K562 (cell line): ENCODE measurements around the gene SLC37A3. TPM values are rescaled to one million over a fixed set of nuclear protein-coding genes. Genes with fewer than 3 reads are reported as not detected.

Experiments used
- ATAC-seq: fragments of 200-7000 bp; cut with Tn5 transposase; 3 replicates; pipeline ENCODE4 v1.9.1; 2020; ENCODE audit warnings: moderate library complexity
- BruUV-seq: library from RNA; stranded (reverse); fragments of 400-500 nt; replicated peaks from 2 replicates; lab custom pipeline; 2021; lab: Mats Ljungman, UMichigan
- CTCF ChIA-PET: fragments of 300-600 bp; formaldehyde crosslinking; extraction: SDS; loops from one replicate; lab custom pipeline; 2021; ENCODE audit warnings: low intra/inter-chr PET ratio; lab: Yijun Ruan, JAX
- POLR2A ChIA-PET: fragments of 300-600, 350-650 bp; sonication (Branson Sonifier 250); formaldehyde crosslinking; extraction: SDS; loops from one replicate; lab custom pipeline; 2021; ENCODE audit warnings: antibody characterized with exemption, inconsistent platforms; lab: Yijun Ruan, JAX
- DNase-seq, 4 experiments: peaks; one replicate each; pipeline versions ENCODE4 v3.0.0 to v3.0.0-alpha.2; 2011 to 2018; ENCODE audit warnings: low spot score in 3 of 4, mixed read lengths in 3 of 4; ENCODE audit errors: extremely low read depth in 1 of 4
- FAIRE-seq: peaks from 2 replicates; lab custom pipeline; 2011; peaks lifted over from hg19 to GRCh38; lab: Jason Lieb, UNC
- H2AFZ ChIP-seq: 2 replicates; pipeline ENCODE4 v1.6.0; 2011; ENCODE audit warnings: low read depth, low read length, control low read depth, inconsistent platforms
- H3K27ac ChIP-seq: fragments of 200-600 bp; 3 replicates; pipeline ENCODE4 v1.8.0; 2011; ENCODE audit warnings: low read depth, mild to moderate bottlenecking, control low read depth, inconsistent platforms, low read length, moderate library complexity, mixed read lengths; ENCODE audit errors: extremely low read depth
- H3K27me3 ChIP-seq, 2 experiments: fragments of 300-600 bp in 1 of 2; 2 replicates in 1 of 2; 3 replicates in 1 of 2; pipeline versions ENCODE4 v1.6.0 to v1.8.0; 2011; ENCODE audit warnings: inconsistent platforms in 2 of 2, low read length in 2 of 2, mild to moderate bottlenecking in 1 of 2, mixed read lengths in 1 of 2, moderate library complexity in 1 of 2; ENCODE audit not compliant: control insufficient read depth in 2 of 2, insufficient read depth in 2 of 2
- H3K36me3 ChIP-seq: fragments of 300-600 bp; 3 replicates; pipeline ENCODE4 v1.8.0; 2011; ENCODE audit warnings: mild to moderate bottlenecking, low read length, inconsistent platforms; ENCODE audit not compliant: control insufficient read depth, insufficient read depth
- H3K4me1 ChIP-seq, 2 experiments: fragments of 200-600 bp in 1 of 2; replicated peaks in 1 of 2; 2 replicates in 1 of 2; 3 replicates in 1 of 2; pipeline versions ENCODE4 v1.5.1 to v1.8.0; 2011; ENCODE audit warnings: inconsistent platforms in 2 of 2, low read length in 2 of 2, mild to moderate bottlenecking in 1 of 2, mixed read lengths in 1 of 2, moderate library complexity in 1 of 2; ENCODE audit not compliant: control insufficient read depth in 2 of 2, insufficient read depth in 2 of 2
- H3K4me2 ChIP-seq: 2 replicates; pipeline ENCODE4 v1.6.1; 2011; ENCODE audit warnings: low read length, control low read depth, inconsistent platforms, mixed read lengths; ENCODE audit not compliant: insufficient read depth
- H3K4me3 ChIP-seq: fragments of 200-600 bp; sonication (generic), shearing (Covaris generic); 2 replicates; pipeline ENCODE4 v1.5.1; 2016; ENCODE audit warnings: control low read depth, inconsistent platforms
- H3K79me2 ChIP-seq: fragments of 200-600 bp; 3 replicates; pipeline ENCODE4 v1.8.0; 2011; ENCODE audit warnings: low read length, inconsistent platforms; ENCODE audit not compliant: control insufficient read depth, insufficient read depth
- H3K9ac ChIP-seq, 2 experiments: 2 replicates each; pipeline versions ENCODE4 v1.6.0 to v1.6.1; 2011; ENCODE audit warnings: low read depth in 2 of 2, low read length in 2 of 2, control low read depth in 1 of 2, inconsistent platforms in 1 of 2, mild to moderate bottlenecking in 1 of 2, mixed read lengths in 1 of 2; ENCODE audit not compliant: insufficient read depth in 1 of 2
- H3K9me1 ChIP-seq: one replicate; pipeline ENCODE4 v1.6.0; 2011; ENCODE audit warnings: inconsistent platforms, mild to moderate bottlenecking, low read length, moderate library complexity; ENCODE audit not compliant: control insufficient read depth, insufficient read depth
- H3K9me3 ChIP-seq: replicated peaks from 2 replicates; pipeline ENCODE4 v1.5.1; 2011; ENCODE audit warnings: low read depth, low read length, inconsistent platforms; ENCODE audit not compliant: control insufficient read depth, insufficient read depth
- H4K20me1 ChIP-seq: replicated peaks from 2 replicates; pipeline ENCODE4 v1.6.1; 2011; ENCODE audit warnings: low read length, inconsistent platforms, mixed read lengths; ENCODE audit not compliant: control insufficient read depth, insufficient read depth
- CTBP1 ChIP-seq: fragments of 450-650 bp; IDR thresholded peaks from 2 replicates; pipeline ENCODE4 v1.6.1; 2016; ENCODE audit warnings: borderline replicate concordance
- FOXJ3 ChIP-seq: sonication (generic); formaldehyde crosslinking; IDR thresholded peaks from 2 replicates; pipeline ENCODE4 v1.4.0; 2020; ENCODE audit warnings: mild to moderate bottlenecking, missing genetic modification reagents
- NONO ChIP-seq, 2 experiments: fragments of 200-400 bp in 1 of 2; fragments of 450-650 bp in 1 of 2; formaldehyde crosslinking in 1 of 2; IDR thresholded peaks; 2 replicates each; pipeline ENCODE4 v1.6.1; 2017; ENCODE audit warnings: low read depth in 2 of 2, mild to moderate bottlenecking in 2 of 2, moderate library complexity in 2 of 2, low read length in 1 of 2
- RAD21 ChIP-seq, 2 experiments: fragments of 250-450 bp in 1 of 2; fragments of 450-650 bp in 1 of 2; sonication (Bioruptor Pico) in 1 of 2; formaldehyde crosslinking in 1 of 2; IDR thresholded peaks in 1 of 2; conservative IDR thresholded peaks in 1 of 2; 2 replicates each; pipeline versions ENCODE4 v1.4.0 to v1.8.0; 2020 to 2022; ENCODE audit warnings: mild to moderate bottlenecking in 2 of 2, moderate library complexity in 1 of 2
- STAG1 ChIP-seq: sonication (generic); formaldehyde crosslinking; IDR thresholded peaks from 2 replicates; pipeline ENCODE4 v1.5.0; 2020; ENCODE audit warnings: missing genetic modification reagents, borderline replicate concordance
- ZNF232 ChIP-seq: sonication (generic); formaldehyde crosslinking; IDR thresholded peaks from 2 replicates; pipeline ENCODE4 v1.8.0; 2022; ENCODE audit warnings: mild to moderate bottlenecking, missing genetic modification reagents
- WGBS: fragments of 100-300 bp; shearing (Covaris generic); methylation state at CpG from one replicate; pipeline ENCODE4 v1.1.6; 2016; ENCODE audit warnings: low coverage, mixed read lengths; ENCODE audit not compliant: insufficient coverage; ENCODE audit errors: missing lambda C conversion rate; 5-methylcytosine and 5-hydroxymethylcytosine counted together
- in situ Hi-C: fragments of 300-500 bp; cut with MboI; formaldehyde crosslinking; loops from 4 replicates; pipeline ENCODE4 v1.15.0; 2018; ENCODE audit warnings: inconsistent platforms, mixed read lengths
- intact Hi-C: fragments of 100-400 bp; cut with micrococcal nuclease; formaldehyde crosslinking; loops from 2 replicates; pipeline ENCODE4 v1.14.2; 2022
- polyA plus RNA-seq, 8 experiments: library from polyadenylated mRNA; depleted of rRNA in 4 of 8; stranded (reverse) in 5 of 8; unstranded in 3 of 8; fragments of >200 nt; fragmentation: Nextera tagmentation in 2 of 8; fragmentation: Illumina TruSeq in 1 of 8; extraction: Ambion mirVana in 2 of 8; extraction: Trizol in 1 of 8; gene quantifications; 2 replicates each; pipeline versions ENCODE4 v1.2.1 to v1.2.3, GENCODE V29; 2011 to 2014; ENCODE audit warnings: inconsistent platforms in 1 of 8, missing spikeins in 1 of 8
- total RNA-seq, 7 experiments: library from RNA; depleted of rRNA in 6 of 7; stranded (reverse); fragments of >200 nt in 6 of 7; fragmentation: Illumina TruSeq in 2 of 7; extraction: Trizol in 2 of 7; gene quantifications; 2 replicates each; pipeline versions ENCODE4 v1.2.1 to v1.2.3, GENCODE V29; 2011 to 2021; ENCODE audit warnings: low replicate concordance in 1 of 7
- TF ChIP-seq, protein P1 (sequence below): sonication (generic); IDR thresholded peaks from 2 replicates; pipeline ENCODE4 v1.6.1; 2016
- TF ChIP-seq, protein P2 (sequence below): sonication (generic); formaldehyde crosslinking; IDR thresholded peaks from 2 replicates; pipeline ENCODE4 v1.8.0; 2022; ENCODE audit warnings: mild to moderate bottlenecking, missing genetic modification reagents
- TF ChIP-seq, protein P3 (sequence below), 3 experiments: IDR thresholded peaks in 2 of 3; conservative IDR thresholded peaks in 1 of 3; 2 replicates each; pipeline ENCODE4 v1.5.1; 2011 to 2012; ENCODE audit warnings: low read length in 3 of 3, mild to moderate bottlenecking in 3 of 3, control low read depth in 2 of 3, improper control_type of control experiment in 1 of 3, inconsistent platforms in 1 of 3, low read depth in 1 of 3, mixed read lengths in 1 of 3, moderate library complexity in 1 of 3; ENCODE audit not compliant: insufficient read depth in 2 of 3

SLC37A3 gene
- total and polyA plus RNA-seq, 9 of the 15 experiments (the other 6 are each of a cell fraction or from before 2014, with no cell fraction given): 11.7 to 59.1 (median 26.8) TPM

DNA sequence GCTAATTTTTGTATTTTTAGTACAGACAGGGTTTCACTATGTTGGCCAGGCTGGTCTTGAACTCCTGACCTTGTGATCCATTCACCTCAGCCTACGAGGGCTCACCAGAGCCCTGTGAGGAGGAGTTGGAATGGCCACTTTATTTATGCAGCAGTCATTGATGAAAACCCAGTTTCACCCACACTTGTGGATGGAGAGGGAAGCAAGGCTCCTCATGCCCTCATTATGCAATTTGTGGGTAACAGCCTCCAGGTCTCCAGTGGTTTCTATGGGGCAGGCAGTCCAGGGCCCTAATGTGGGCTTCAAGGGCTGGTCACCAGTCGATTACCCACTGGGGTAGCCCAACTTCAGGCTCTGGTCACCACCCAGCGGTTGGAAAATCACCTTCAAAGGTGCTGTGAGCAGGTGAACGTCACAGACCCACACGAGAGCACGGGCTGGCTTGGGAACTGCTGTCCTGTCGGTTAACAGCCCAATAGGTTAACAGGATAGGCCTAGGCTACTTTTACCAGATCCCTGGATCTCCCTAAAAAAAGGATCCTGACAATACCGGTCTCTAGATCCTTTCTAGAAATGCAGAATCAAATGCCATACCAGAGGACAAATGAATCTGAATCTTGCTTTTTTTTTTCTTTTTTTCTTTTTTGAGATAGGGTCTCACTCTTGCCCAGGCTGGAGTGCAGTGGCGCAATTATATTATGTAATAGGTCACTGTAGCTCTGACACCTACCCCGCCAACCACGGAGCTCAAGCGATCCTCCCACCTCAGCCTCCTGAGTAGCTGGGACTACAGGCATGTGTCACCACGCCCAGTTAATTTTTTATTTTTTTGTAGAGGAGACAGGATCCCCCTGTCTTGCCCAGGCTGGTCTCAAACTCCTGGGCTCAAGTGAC, 97.8 kb downstream of the SLC37A3 start:
- FAIRE-seq: no peak
- no peaks in the 10 kb centered on the region for H3K9me1 ChIP-seq
- ChIA-PET CTCF (no interaction called here), POLR2A (interaction anchor here (0.7 to 1.7 kb wide), 2 partner anchors 7 to 15 kb away, joined by 3 to 6 read pairs; no protein-coding TSS in a partner anchor)
- H3K9me3 ChIP-seq: no peaks in the 10 kb centered on the region
- H3K4me1 ChIP-seq: no peaks in the 10 kb centered on the region
- no peak overlapping the region for H3K4me2 ChIP-seq
- intact Hi-C loops: no loop called here
- in situ Hi-C loops: no loop called here
- no peaks in the 10 kb centered on the region for H3K36me3 ChIP-seq
- H4K20me1 ChIP-seq: no peaks in the 10 kb centered on the region
- peak overlapping the region in 1 of 2 experiments; percentile 22; a peak in 1 of 4 replicates for H3K9ac ChIP-seq
- DNase-seq: peak in 1 of 4 experiments; percentile 38
- peak; percentile 62 for ATAC-seq
- BruUV-seq: no TSS peak
- H3K27ac ChIP-seq: no peak overlapping the region
- H3K27me3 ChIP-seq: no peaks in the 10 kb centered on the region
- 0 out of 2 replicates have a peak overlapping the region, but pooled peaks have one; percentile 29 for H2AFZ ChIP-seq
- no peaks in the 10 kb centered on the region for H3K79me2 ChIP-seq
- no peak overlapping the region for H3K4me3 ChIP-seq
- WGBS: 27% methylated on average over 13 of the region's 13 CpGs
- TF ChIP-seq CTBP1 (peak; percentile 27; the same call in 1 of the 2 replicates), STAG1 (CRISPR knock-in tag) (peak; percentile 38; the same call in 1 of the 2 replicates), RAD21 (CRISPR knock-in tag; conservative IDR thresholded peaks at IDR 0.05 in 1 of 2, IDR thresholded peaks at IDR 0.05 in 1 of 2) (peak in 1 of 2 experiments; percentile 40; a peak in 3 of 4 replicates), FOXJ3 (CRISPR knock-in tag) (no peak), NONO (IDR thresholded peaks at IDR 0.05; ENCODE audit: low read depth in 2 of 2, low read length in 1 of 2) (no peak), ZNF232 (CRISPR knock-in tag) (0 out of 2 replicates have a peak, but pooled peaks have one; percentile 36)
- TF ChIP-seq, protein P1, sequence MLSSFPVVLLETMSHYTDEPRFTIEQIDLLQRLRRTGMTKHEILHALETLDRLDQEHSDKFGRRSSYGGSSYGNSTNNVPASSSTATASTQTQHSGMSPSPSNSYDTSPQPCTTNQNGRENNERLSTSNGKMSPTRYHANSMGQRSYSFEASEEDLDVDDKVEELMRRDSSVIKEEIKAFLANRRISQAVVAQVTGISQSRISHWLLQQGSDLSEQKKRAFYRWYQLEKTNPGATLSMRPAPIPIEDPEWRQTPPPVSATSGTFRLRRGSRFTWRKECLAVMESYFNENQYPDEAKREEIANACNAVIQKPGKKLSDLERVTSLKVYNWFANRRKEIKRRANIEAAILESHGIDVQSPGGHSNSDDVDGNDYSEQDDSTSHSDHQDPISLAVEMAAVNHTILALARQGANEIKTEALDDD: 0 out of 2 replicates have a peak, but pooled peaks have one; percentile 35
- TF ChIP-seq, protein P2, sequence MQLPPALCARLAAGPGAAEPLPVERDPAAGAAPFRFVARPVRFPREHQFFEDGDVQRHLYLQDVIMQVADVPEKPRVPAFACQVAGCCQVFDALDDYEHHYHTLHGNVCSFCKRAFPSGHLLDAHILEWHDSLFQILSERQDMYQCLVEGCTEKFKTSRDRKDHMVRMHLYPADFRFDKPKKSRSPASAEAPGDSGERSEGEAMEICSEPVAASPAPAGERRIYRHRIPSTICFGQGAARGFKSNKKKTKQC: no peak
- TF ChIP-seq, protein P3, sequence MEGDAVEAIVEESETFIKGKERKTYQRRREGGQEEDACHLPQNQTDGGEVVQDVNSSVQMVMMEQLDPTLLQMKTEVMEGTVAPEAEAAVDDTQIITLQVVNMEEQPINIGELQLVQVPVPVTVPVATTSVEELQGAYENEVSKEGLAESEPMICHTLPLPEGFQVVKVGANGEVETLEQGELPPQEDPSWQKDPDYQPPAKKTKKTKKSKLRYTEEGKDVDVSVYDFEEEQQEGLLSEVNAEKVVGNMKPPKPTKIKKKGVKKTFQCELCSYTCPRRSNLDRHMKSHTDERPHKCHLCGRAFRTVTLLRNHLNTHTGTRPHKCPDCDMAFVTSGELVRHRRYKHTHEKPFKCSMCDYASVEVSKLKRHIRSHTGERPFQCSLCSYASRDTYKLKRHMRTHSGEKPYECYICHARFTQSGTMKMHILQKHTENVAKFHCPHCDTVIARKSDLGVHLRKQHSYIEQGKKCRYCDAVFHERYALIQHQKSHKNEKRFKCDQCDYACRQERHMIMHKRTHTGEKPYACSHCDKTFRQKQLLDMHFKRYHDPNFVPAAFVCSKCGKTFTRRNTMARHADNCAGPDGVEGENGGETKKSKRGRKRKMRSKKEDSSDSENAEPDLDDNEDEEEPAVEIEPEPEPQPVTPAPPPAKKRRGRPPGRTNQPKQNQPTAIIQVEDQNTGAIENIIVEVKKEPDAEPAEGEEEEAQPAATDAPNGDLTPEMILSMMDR (IDR thresholded peaks at IDR 0.05 in 2 of 3, conservative IDR thresholded peaks at IDR 0.05 in 1 of 3; ENCODE audit: insufficient read depth in 2 of 3, low read depth in 1 of 3, low read length in 3 of 3): peak; percentile 22 to 34 (median 31); a peak in 3 of 6 replicates
